ENCODE results near the gene HERPUD1.
"Not testable (repeated sequence)": the region's sequence is repeated elsewhere in the genome, so short reads cannot be mapped to it uniquely, and the experiment has no call there.

Gene HERPUD1

DNA sequence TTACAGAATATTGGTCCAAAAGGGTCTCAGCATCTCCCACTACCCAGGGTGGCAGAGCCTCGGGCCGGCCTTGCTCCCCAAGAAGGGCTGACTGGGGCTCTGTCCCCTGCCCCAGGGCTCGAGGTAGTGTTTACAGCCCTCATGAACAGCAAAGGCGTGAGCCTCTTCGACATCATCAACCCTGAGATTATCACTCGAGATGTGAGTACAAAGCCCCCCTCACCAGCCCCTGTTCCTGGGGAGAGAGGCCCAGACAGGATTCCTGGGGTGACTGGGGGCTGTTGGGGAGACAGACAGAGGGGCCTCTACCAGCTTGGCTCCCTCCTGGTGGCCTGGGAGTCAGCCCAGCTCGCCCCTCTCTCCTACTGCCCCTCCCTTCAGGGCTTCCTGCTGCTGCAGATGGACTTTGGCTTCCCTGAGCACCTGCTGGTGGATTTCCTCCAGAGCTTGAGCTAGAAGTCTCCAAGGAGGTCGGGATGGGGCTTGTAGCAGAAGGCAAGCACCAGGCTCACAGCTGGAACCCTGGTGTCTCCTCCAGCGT, 51.3 kb downstream of the HERPUD1 start:
- DNase-seq: no peak

DNA sequence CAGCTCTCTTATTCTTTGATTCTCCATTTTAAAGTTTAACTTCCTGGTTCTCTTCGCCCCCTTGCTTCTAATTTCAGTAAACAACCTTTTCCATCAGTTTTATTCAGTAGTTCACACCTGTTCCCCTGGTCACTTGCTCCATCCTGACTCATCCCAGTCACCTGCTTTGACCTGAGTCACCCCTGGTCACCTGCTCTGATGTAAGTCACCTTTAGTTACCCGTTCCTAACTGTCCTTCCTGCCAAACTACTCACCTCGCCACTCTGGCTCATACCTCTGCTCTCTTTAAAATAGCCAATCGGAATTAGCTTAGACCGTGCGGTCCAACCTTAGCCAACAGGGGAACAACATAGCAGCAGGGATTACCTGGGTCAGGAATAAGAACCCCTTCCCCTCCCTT, 52.7 kb downstream of the HERPUD1 start:
- no peak for DNase-seq

DNA sequence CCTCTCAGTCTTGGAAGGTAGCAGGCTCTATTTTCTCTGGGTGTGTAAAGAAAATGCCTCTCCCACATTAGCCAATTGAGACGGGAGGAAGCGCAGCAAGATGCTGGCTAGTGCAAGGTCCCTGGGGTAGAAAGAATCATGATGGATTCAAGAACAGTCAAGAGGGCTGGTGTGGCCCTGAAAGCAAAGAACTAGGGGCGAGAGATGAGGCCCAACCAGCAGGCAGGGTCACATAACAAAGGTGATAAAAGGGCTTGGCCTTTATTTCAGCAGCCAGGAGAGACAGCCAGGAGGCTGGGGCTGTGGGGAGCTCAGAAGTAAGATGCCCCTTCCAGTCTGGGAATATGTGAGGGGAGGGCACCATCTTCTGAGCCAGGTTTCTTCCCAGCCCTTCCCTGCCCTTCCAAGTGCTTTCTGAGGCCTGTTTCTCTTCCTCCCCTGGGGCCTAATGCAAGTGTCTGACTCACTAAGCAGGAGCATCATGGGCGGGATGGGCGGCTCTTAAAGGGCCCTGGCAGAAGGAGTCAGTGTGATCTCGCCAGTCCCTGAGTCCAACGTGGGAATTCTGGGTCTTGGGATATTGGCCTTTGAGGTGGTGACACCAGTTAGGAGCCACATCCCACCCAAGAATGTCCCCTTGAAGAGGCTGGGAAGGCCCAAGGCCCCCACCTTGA, 53.5 kb downstream of the HERPUD1 start:
- DNase-seq: no peak

DNA sequence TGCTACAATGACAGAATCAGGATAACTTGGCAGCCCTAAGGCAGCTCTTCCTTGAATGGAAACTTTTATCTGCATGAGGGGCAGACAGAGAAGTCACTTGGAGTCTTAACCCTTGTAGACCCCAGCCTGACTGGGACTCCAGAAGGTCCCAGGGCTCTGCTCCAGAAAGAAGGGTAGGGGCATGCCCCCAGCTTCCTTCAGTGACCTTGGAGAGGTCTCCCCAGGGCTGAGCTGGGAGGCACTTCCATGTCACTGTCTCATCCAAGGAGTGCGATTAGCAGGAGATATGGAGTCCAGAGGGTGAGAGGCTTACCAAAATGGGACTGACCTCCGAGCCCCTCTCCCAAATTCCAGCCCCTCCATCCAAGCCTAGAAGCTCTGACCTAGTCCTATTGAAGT, 54.0 kb downstream of the HERPUD1 start:
- DNase-seq: no peak

DNA sequence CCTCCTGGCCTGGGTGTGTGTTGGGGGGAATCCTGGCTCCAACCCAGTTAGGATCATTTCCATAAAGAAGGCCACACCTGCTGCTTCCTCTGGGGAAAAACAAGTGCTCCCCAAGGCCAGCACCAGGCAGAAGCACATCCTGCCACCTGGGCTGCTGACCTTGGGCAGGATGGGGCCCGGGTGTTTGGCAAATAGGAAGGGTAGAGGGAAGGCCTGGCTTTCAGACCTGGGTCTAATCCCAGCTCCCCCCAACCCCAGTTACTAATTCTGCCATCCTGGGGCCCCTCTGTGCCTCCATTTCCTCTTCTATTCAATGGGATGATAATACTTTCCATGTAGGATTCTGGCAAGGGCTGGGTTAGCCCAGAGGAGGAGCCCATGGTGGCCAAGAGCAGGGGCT, 54.4 kb downstream of the HERPUD1 start:
- no peak for DNase-seq

DNA sequence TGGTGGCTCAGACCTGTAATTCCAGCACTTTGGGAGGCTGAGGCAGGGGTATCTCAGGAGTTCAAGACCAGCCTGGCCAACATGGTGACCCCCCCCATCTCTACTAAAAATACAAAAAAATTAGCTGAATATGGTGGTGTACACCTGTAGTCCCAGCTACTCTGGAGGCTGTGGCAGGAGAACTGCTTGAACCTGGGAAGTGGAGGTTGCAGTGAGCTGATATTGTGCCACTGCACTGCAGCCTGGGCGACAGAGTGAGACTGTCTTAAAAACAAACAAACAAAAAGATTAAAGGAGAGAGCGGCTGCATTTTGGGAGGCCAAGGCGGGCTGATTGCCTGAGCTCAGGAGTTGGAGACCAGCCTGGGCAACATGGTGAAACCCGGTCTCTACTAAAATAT, 55.0 kb downstream of the HERPUD1 start:
- DNase-seq: not testable (repeated sequence)

DNA sequence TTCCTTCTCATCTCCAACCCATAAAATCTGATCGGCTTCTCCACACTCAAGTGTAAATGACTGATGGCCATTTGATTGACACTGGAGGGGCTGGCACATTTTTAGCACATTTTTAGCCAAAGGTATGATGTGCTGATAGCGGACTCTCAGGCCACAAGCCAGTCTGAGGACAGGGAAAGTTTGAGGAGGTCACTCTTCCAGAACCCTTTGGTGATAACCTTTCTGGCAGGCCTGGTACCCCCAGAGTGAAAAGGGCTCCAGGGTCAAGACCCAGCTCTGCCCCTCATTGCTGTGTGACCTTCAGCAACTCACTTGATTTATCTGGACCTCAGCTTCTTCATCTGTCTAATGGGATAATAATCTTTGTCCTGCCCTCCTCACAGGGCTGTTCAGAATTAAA, 55.8 kb downstream of the HERPUD1 start:
- DNase-seq: no peak

DNA sequence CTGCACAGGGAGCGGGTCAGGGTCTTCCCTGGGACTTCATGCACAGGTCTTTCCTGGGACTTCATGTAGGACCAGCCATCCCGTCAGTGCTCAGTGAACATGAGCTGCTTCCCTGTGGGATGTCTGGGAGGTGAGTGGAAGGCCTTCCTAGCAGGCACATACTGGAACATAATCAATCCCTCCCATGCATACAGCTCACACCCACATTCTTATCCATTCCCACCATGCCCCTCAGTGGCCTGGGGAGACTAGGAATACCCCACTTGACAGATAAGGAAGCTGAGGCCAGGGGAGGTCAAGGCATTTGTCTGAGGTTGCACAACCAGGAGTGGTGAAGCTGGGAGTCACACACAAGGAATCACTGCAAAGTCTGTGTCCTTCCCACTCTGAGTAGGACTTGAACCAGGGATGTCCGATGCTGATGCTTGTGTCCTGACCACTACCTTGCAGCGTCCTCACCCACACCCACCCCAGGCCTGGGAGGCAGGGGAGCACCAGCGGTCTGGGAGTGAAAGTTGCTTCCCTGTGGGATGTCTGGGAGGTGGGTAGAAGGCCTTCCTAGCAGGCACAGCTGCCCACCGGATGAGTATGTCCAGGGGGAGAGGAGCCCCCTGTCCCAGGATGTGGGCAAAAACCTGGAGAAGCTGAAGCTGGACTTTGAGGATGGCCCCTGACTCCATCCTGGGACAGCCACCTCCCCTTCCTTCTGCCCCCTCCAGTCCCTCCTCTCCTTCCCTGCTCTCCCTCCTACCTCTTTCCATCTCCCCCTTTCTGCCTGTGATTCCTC, 56.4 kb downstream of the HERPUD1 start:
- no peak for DNase-seq

DNA sequence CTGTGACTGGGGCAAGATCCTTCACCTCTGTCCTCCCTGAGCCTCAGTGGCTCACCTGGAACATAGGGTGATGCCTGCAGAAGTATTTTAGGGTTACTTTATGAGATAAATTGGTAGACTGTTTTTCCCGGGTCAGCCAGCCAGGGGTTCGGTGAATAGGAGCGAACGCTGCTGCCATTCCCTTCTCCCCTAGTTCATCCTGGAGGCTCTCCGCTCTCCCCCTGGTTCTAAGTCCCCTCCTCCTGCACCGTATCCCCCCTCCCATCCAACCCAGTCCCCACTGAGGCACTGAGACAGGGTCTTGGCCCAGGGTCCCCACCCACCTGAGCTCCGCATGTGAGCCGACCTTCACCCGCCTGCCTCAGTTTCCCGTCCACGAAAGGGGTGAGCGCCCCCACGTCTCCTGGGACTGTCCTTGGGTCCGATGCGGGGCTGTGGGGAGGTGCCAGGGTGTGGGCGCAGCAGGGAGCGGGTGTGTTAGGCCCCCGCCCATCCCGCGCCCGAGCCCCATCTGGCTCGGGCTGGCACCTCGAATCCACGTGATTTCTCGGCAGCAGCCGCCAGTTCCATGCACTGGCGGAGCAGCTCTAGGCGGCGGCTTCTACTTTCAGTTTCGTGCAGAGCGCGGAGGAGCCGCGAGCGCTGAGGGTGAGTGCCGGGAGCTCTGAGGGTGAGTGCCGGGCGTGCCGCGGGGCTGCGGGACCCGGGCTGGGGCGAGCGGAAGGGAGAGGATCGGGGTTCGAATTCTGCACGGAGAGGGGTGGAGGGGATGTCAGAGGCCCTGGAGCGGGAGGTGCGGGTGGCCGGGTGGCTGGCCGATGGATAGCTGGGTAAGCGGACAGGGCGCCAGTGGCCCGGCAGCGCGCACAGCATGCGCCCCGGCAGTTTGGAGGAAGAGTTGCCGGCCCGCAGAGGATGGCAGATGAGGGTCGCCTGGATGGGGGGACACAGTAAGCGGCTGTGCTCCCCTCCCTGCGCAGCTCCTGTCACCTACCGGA, 57.3 kb downstream of the HERPUD1 start, which contains the start of gene NLRC5:
NLRC5 (plus strand) TSS at position 610 of the 998 bp plus-strand sequence. CDS start 31,156 bp downstream, outside the sequence.
- DNase-seq: peak; percentile 34

DNA sequence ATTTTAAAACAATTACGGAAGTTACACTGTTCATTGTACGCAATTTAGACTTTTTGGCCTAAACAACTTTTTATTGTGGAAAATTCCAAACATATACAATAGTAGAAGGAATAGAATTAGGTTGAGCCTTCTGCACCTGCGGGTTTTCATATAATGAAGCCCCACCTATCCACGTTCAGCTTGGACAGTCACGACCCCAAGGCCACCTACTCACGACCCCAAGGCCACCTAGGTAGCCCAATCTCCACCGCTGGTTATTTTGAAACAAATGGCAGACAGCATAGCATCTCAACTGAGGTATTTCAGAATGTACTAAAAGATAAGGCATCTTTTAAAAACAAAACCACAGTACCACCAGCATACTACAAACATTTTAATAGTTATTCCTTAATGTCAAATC, 58.0 kb downstream of the HERPUD1 start:
- DNase-seq: no peak

DNA sequence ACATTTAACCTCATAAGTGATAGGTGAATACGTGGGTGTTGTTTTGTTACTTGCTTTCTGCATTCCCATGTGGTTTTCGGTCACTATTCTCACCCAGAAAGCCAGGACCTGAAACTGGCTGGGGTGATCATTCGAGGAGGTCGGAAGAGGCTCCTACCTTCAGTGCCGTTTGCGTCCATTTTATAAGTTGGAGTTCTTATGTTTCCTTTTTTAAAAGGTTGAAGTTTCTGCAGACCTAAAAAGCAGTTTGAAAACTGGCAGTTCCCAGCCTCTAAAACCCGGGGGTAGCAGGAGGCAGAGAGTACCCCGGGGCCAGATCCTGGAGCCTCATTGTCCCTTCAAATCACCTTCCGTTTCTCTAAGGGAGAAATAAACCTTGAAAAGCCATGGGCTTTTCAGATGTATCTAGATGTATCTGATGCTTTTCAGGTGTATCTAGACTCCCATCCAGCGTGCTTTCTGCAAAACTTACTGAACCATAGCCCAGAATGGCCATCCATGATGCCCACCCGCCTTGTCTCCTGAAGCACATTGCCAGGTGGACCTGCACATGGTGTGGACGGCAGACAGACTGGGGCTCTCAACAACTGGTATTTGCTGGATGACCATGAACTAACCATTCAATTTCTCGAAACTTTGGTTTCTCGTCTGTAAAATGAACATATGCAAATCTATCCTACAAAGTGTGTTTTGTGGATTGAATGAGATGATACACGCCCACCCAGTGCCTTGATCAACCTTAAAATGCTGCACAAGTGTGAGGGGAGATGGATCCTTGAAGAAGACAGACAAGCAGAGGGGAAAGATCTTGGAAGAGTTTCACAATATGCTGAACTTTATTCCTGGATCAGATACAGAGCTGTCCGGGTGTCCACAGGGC, 58.7 kb downstream of the HERPUD1 start:
- DNase-seq: no peak

DNA sequence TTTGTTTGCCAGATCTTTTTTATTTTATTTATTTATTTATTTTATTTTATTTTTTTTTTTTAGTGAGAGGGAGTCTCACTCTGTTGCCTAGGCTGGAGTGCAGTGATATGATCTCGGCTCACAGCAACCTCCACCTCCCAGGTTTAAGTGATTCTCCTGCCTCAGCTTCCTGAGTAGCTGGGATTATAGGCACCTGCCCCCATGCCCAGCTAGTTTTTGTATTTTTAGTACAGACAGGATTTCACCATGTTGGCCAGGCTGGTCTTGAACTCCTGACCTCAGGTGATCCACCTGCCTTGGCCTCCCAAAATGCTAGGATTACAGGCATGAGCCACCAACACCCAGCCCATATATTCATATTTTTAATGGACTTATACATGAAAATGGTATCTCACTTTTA, 60.5 kb downstream of the HERPUD1 start:
- DNase-seq: not testable (repeated sequence)

DNA sequence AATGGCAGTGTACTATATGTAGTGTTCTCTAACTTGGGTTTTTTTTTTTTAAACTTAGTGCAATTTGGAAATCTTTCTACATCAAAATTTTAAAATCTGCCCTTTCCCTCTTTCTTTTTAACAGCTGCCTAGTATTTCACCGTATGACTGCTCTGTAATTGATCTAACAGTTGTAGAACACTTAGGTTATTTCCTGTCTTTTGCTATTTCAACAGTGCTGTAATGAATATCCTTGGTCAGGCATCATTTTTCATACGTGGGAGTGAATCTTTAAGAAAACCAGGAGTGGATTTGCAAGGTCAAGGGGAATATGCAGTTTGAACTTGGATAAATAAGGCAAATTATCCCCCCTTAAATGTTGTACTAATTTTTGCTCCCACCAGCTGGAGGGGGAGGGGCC, 61.3 kb downstream of the HERPUD1 start:
- DNase-seq: no peak

DNA sequence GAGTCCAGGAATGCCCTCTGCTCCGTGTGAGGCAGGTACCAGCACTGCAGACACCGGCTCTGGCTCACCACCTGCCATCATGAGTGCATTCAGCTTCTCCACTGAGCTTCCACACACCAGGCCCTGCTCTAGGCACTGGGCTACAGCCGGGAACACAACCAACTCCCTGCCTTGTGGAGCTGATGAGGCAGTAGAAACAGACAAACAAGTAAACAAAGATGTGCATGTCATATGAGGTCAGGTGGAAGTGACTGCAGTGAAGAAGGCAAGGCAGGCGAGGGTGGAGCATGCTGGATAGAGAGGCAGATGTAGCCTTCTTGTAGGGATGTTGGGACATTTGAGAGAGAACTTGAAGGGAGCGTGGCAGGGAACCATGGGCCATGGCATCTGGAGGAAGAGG, 62.4 kb downstream of the HERPUD1 start:
- DNase-seq: no peak
